Measurements from ENCODE around the gene NRP1.
"Not testable (repeated sequence)": the region's sequence is repeated elsewhere in the genome, so short reads cannot be mapped to it uniquely, and the experiment has no call there.

The NRP1 gene

GRCh38 chr10:33160151-33160550 is 174.3 kb downstream of the NRP1 start:
- FAIRE-seq (no peak), DNase-seq (ENCODE audit: insufficient read length, low spot score) (no peak)

DNA sequence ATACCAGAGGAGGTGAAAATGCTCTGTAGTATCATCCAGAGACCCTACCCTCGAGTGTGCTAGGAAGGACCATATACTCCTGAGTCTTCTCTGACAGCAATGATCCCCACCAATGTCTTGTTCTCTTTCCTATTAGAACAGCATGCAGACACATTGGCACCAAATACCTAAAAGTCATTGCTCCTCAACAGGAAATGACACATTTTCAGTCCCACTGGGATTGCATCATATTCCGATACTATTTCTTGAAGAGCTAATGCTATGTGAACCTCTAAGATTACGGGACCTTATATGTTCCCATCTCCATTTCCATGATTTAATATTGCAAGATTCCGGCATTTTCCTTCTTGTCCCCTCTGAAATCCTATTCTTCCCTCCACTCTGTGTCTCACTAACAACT is 177.4 kb downstream of the NRP1 start:
- FAIRE-seq (no peak), DNase-seq (ENCODE audit: insufficient read length, low spot score) (no peak)

DNA sequence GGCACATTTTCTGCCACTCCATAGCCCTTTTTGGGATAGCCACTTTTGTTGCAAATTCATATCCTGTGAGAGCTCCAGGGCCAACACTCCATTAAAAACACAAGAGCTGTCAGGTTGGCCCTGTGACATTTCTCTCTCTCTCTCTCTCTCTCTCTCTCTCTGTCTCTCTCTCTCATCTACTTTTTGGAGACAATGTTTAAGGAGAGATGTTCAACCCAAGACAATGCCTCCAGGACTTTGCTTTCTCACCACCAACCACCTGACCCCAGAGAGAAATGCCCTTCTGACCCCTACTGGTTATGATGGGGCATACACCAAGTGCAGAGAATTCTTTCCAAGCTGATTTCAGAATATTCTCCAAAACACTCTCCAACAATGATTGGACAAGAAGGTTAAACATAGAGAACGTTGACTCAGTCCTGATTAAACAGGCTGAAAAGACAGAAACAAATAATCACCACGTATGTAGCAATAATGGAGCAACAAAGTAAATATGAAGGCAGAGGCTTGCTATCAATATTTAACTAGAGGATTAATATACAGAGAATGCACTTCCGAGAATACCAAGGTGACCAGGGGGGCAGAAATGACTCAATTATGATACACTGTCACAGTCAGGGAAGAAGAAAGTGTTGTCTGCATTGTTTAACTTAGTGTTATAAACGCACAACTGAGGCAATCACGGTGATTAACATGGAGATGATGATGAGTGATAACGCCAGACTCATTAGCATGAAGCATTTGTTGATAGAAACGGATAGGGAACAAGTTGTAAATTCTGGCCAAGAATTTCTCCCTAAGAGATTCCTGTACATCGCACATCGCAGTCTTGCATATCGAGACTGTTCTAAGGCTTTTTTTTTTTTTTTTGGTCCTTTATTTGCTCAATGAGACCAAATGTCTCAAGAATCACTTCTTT is 178.5 kb downstream of the NRP1 start:
- DNase-seq (ENCODE audit: insufficient read length, low spot score) = peak; percentile 61
- peak; percentile 86 for FAIRE-seq

DNA sequence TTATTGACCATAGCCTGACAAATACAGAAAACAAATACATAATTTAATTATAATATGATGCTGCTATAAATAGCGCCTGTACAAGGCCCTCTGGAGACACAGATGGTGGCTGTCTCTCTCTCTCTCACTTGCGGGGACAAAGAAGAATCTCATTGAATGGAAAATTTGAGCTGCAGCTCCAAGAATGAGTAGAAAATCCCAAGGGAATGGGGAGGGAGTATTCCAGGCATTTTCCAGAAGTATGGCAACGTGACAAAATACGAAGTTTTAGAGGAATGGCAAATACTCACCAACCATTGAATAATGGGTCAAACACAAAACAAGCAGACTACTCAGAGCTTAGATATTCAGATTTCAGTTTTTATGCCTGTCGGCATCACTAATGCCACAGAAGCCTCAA is 179.9 kb downstream of the NRP1 start:
- no peak for DNase-seq (ENCODE audit: insufficient read length, low spot score)
- no peak for FAIRE-seq

DNA sequence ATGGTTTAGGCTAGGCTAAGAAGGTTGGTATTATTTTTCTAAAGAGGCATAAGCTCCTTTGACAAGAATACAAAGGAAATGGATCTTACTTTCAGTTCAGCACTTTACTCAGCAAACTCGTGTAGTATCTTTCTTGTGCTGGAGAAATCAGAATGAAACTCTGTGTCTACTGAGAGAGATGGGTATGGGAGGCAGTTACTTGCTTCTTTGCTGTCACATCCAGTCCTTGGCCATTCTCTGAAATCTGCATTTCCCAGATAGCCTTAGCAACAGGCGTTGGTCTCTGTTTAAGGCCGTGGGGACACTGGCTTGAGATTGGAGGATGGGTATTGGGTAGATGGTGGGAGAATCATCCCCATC is 180.5 kb downstream of the NRP1 start:
- no peak for FAIRE-seq
- DNase-seq (ENCODE audit: insufficient read length, low spot score) = no peak

- DNase-seq (ENCODE audit: insufficient read length, low spot score) = no peak
- FAIRE-seq = no peak
These were observed 181.1 kb downstream of the NRP1 start for GRCh38 chr10:33153251-33153967.

DNA sequence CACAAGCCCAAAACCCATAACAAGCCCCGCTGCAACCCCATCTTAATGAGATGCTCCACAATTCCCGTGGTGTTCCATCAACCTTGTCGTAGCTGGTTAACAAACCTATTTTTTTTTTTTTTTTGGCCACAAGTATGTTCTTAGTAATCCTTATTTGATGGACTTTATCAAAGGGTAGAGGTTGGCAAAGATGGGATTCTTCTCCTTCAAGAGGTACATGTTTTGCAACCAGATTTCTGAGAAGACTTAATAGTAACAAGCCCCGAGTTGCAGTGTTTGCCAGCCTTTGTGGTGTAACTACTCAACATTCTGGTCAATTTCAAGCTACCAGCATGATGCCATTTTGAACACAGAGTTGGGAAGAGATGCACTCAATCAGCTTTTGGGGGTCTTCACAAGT is 181.7 kb downstream of the NRP1 start:
- FAIRE-seq (no peak), DNase-seq (ENCODE audit: insufficient read length, low spot score) (no peak)

DNA sequence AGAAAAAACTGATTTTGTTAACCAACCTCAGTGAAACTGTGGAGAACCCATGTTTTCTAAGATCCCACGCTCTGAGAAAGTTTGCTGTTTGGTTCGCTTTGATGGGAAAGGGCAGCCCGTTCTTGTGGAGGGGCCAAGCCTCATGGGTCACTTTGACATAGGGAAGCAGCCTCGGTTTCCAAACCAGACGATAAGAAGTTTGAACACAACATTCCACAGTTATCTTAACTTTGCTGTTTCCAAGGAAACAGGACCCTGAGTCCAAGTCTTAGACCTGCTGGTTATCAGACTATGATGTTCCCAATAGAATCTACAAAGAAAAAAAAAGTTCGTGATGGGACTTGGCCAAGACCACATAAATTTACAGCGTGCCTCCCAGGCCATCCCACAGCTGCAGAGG is 182.3 kb downstream of the NRP1 start:
- FAIRE-seq (no peak), DNase-seq (ENCODE audit: insufficient read length, low spot score) (no peak)

GRCh38 chr10:33151344-33151864 is 183.1 kb downstream of the NRP1 start:
- DNase-seq (ENCODE audit: insufficient read length, low spot score) = no peak
- peak; percentile 26 for FAIRE-seq

DNA sequence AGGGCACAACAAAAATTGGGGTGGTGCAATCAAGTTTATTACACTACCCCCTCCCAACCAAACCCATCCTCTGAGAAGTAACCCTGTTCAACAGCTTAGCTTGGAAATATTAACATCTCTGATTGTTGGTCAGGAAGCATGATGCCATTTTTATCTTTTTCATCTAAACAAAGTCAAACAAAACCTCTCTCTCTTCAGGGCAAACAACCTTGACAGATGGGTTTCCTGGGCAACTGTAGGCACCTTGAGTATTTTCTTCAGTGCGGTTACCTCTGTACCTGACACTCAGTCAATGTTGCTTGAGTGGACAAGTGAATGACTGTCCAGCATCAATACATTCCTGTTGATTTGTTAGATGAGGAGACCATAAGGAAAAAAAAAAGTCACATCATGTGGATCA is 183.6 kb downstream of the NRP1 start:
- DNase-seq (ENCODE audit: insufficient read length, low spot score) = no peak
- no peak for FAIRE-seq

DNA sequence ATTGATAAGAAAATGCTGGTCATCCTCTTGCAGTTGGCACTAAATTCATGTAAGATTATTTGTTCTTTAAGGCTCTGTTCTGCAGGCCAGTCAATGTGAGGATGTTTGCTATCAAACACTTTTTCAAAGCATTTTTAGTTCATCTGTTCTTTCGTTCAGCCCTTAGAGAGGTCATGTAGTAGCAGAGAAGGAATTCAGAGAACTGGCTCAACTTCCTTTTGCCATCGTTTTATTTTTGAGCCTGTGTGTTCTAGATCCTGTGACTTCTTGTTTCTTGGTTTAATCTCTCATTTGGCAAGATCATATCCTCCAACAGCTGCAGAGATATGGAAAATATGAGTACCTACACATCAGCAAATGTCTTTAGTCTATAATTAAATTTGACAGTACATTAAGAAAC is 184.3 kb downstream of the NRP1 start:
- FAIRE-seq (no peak), DNase-seq (ENCODE audit: insufficient read length, low spot score) (no peak)

DNA sequence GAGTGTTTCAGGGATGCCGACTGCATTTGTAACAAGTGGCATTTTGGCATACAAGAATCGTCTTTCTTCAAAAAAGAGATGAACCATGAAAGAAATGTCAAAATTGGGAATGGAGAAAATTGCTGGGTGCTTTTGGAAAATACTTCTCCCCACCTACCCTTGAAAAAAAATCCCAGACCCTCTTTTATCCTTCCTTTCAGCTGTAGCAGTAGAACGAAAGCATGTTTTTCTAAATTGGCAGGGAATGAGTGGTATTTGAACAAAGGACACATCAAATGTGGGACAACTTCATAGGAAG is 187.5 kb downstream of the NRP1 start:
- no peak for FAIRE-seq
- DNase-seq (ENCODE audit: insufficient read length, low spot score) = no peak

GRCh38 chr10:33146189-33147012 is 188.1 kb downstream of the NRP1 start:
- FAIRE-seq (peak; percentile 52), DNase-seq (ENCODE audit: insufficient read length, low spot score) (no peak)

- DNase-seq (ENCODE audit: insufficient read length, low spot score) (no peak), FAIRE-seq (no peak)
These were observed 188.8 kb downstream of the NRP1 start for GRCh38 chr10:33145451-33146188.

DNA sequence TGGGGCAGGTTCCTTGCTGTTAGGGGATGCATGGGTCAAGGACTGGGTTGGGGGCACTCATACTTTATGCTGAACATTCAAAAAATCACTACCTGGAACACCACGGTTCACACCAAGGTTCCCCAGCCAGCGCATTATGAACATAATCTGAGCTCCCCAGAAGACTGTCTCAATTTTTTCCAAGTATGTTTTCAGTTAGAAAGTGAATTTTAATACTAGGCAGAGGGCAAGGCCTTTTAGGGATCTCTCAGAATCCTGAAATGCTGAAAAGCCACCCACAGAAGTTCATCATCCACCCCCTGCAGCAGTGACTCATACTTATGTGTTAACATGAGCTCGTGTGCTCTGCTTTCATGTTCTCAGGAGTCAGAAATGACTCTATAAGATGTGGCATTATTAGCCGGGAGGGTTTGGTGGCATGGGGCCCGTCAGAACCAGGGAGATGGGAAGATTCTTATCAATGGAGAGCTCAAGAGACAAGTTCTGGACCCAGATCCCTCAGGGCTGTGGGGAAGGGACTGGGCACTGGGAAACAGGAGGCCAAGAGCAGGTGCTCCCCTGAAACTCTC is 191.2 kb downstream of the NRP1 start:
- FAIRE-seq (no peak), DNase-seq (ENCODE audit: insufficient read length, low spot score) (peak; percentile 60)

DNA sequence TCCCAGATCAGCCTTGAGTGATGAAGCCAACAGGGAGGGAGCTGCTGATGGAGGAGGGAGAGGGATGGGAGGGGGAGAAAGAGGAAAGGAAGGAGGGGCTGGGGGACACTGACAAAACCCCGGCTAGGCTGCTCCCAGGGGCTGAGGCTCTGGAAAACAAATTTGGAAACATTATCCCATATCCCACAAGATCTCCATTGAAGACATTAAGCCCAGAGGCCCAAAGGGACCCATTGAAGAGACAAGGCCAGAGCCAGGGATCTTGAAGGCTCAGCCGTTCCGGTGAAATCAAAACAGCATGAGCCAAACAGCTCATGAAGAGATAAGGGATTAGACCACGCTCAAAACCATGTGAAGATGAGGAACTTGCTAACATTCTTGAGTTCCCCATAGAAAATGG is 192.2 kb downstream of the NRP1 start:
- no peak for DNase-seq (ENCODE audit: insufficient read length, low spot score)
- FAIRE-seq = no peak

- DNase-seq (ENCODE audit: insufficient read length, low spot score) (no peak), FAIRE-seq (peak; percentile 59)
These were observed 193.2 kb downstream of the NRP1 start for GRCh38 chr10:33141251-33141650.

- no peak for DNase-seq (ENCODE audit: insufficient read length, low spot score)
- FAIRE-seq = no peak
These were observed 195.3 kb downstream of the NRP1 start for GRCh38 chr10:33139181-33139646.

GRCh38 chr10:33138686-33139085 is 195.8 kb downstream of the NRP1 start:
- DNase-seq (ENCODE audit: insufficient read length, low spot score); FAIRE-seq: not testable (repeated sequence)
